GM21723 (cell line): ENCODE results near the gene RIPK3.
A peak's percentile ranks its signal among the peaks of the same experiment; 100 is the strongest.
"Not testable (repeated sequence)": the region's sequence is repeated elsewhere in the genome, so short reads cannot be mapped to it uniquely, and the experiment has no call there.

ENCODE experiments used
- ATAC-seq: cut with Tn5 transposase; IDR thresholded peaks from one replicate; pipeline ENCODE4 v1.9.1; 2021; ENCODE audit warnings: mild to moderate bottlenecking, moderate library complexity; ENCODE audit not compliant: unreplicated experiment

The RIPK3 gene

GRCh38 chr14:24348186-24348585 lies 8.4 kb upstream of the RIPK3 start:
- no peak for ATAC-seq

GRCh38 chr14:24347134-24347533 lies 7.3 kb upstream of the RIPK3 start:
- ATAC-seq: no peak

GRCh38 chr14:24343795-24344660 lies 4.2 kb upstream of the RIPK3 start:
- ATAC-seq: no peak

GRCh38 chr14:24342889-24343288 lies 3.1 kb upstream of the RIPK3 start:
- no peak for ATAC-seq

GRCh38 chr14:24340606-24341005 lies 815 bp upstream of the RIPK3 start:
- no peak for ATAC-seq

- no peak for ATAC-seq
Observed at GRCh38 chr14:24338843-24339242, 948 bp downstream of the RIPK3 start.

- no peak for ATAC-seq
Observed at GRCh38 chr14:24337824-24338175, 2.0 kb downstream of the RIPK3 start.

GRCh38 chr14:24337144-24337823 lies 2.5 kb downstream of the RIPK3 start:
- ATAC-seq: no peak

- ATAC-seq: no peak
Observed at GRCh38 chr14:24335461-24336171, 4.2 kb downstream of the RIPK3 start.

GRCh38 chr14:24334431-24335291 lies 5.1 kb downstream of the RIPK3 start, which contains the start of gene ADCY4:
TSS of gene ADCY4 (minus strand) at chr14:24335071. CDS start at chr14:24334652, 419 bp downstream.
- no peak for ATAC-seq

- peak; percentile 80 for ATAC-seq
Observed at GRCh38 chr14:24332268-24332993, 7.4 kb downstream of the RIPK3 start.

- no peak for ATAC-seq
Observed at GRCh38 chr14:24331731-24332267, 8.0 kb downstream of the RIPK3 start.

- no peak for ATAC-seq
Observed at GRCh38 chr14:24330973-24331674, 8.7 kb downstream of the RIPK3 start.

- no peak for ATAC-seq
Observed at GRCh38 chr14:24329736-24330135, 10.1 kb downstream of the RIPK3 start.

GRCh38 chr14:24329073-24329663 lies 10.6 kb downstream of the RIPK3 start:
- ATAC-seq: no peak

- ATAC-seq: not testable (repeated sequence)
Observed at GRCh38 chr14:24327914-24328313, 11.9 kb downstream of the RIPK3 start.

GRCh38 chr14:24327303-24327702 lies 12.5 kb downstream of the RIPK3 start:
- ATAC-seq: no peak

GRCh38 chr14:24325963-24326362 lies 13.8 kb downstream of the RIPK3 start:
- ATAC-seq: no peak
